GM19328 (cell line): ENCODE data around the gene MEAK7.

ENCODE experiments used
- ATAC-seq: cut with Tn5 transposase; IDR thresholded peaks from one replicate; pipeline ENCODE4 v1.9.1; 2021; ENCODE audit warnings: mild to moderate bottlenecking, moderate library complexity; ENCODE audit not compliant: unreplicated experiment

Gene MEAK7

GRCh38 chr16:84504420-84505248, at the start of gene MEAK7:
Gene MEAK7, minus strand, starts transcription at chr16:84504659. Its CDS starts 6,573 bp downstream, at chr16:84498086.
- peak; percentile 95 for ATAC-seq

GRCh38 chr16:84553873-84554399, 49.5 kb upstream of the MEAK7 start:
- no peak for ATAC-seq

- no peak for ATAC-seq
Measured at GRCh38 chr16:84552135-84552534, 47.7 kb upstream of the MEAK7 start.

- no peak for ATAC-seq
Measured at GRCh38 chr16:84550096-84550495, 45.6 kb upstream of the MEAK7 start.

- no peak for ATAC-seq
Measured at GRCh38 chr16:84548971-84549844, 44.7 kb upstream of the MEAK7 start.

GRCh38 chr16:84548508-84548907, 44.0 kb upstream of the MEAK7 start:
- no peak for ATAC-seq

GRCh38 chr16:84547546-84548061, 43.1 kb upstream of the MEAK7 start:
- ATAC-seq: no peak

GRCh38 chr16:84546669-84547545, 42.4 kb upstream of the MEAK7 start:
- no peak for ATAC-seq

- no peak for ATAC-seq
Measured at GRCh38 chr16:84545114-84545737, 40.8 kb upstream of the MEAK7 start.

GRCh38 chr16:84544031-84544773, 39.7 kb upstream of the MEAK7 start:
- ATAC-seq: no peak

- no peak for ATAC-seq
Measured at GRCh38 chr16:84543253-84543652, 38.8 kb upstream of the MEAK7 start.

GRCh38 chr16:84541999-84542817, 37.7 kb upstream of the MEAK7 start:
- ATAC-seq: no peak

GRCh38 chr16:84540194-84540593, 35.7 kb upstream of the MEAK7 start:
- ATAC-seq: no peak

GRCh38 chr16:84538222-84538840, 33.9 kb upstream of the MEAK7 start:
- no peak for ATAC-seq

- no peak for ATAC-seq
Measured at GRCh38 chr16:84537491-84538151, 33.2 kb upstream of the MEAK7 start.

GRCh38 chr16:84535851-84536250, 31.4 kb upstream of the MEAK7 start:
- no peak for ATAC-seq

GRCh38 chr16:84535408-84535807, 30.9 kb upstream of the MEAK7 start:
- ATAC-seq: no peak
